SIG-M5 treated with dmso at 0.1 percent for 504 hours (cell line): ENCODE data around the gene CNTNAP2.

Experiments
- DNase-seq: peaks from one replicate; lab custom pipeline; 2025; ENCODE audit not compliant: unreplicated experiment; lab: John Stamatoyannopoulos, UW

Gene CNTNAP2

DNA sequence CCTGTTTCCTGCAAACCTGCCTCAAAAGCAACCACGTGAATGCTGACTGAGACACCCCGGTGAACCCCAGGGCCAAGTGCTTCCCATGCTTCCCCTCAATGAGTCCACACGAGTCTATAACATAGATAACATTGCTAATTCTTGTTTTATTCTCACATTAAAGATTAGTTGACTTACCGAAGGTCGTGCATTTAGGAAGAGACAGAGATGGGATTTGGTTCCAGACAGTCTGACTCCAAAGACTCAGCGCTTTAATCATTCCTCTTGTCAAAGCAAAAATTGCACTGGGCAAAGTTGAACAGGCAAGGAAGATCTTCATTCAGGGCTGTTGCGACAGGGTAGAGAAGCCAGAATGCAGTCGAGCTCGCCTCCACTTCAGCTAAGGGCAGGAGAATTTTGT, 2038.4 kb downstream of the CNTNAP2 start:
- no peak for DNase-seq

DNA sequence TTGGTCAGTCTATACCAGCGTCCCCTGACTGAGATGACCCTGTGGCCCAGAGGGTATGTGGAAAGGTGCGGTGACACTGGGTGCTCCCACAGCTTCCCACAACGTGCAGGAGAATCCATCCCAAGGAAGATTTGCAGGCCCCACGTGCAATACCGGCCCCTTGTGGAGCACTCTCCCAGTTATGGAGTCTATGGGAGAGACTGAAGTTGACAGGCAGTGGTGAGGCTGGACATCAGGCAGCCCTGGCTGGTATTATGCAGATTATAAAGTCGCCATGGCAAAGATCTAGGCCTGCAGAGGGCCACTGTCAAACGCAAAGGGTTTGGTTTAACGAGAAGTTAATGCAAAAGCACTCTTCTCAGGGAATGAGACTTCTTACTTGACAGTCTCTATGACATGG, 2039.2 kb downstream of the CNTNAP2 start:
- no peak for DNase-seq

DNA sequence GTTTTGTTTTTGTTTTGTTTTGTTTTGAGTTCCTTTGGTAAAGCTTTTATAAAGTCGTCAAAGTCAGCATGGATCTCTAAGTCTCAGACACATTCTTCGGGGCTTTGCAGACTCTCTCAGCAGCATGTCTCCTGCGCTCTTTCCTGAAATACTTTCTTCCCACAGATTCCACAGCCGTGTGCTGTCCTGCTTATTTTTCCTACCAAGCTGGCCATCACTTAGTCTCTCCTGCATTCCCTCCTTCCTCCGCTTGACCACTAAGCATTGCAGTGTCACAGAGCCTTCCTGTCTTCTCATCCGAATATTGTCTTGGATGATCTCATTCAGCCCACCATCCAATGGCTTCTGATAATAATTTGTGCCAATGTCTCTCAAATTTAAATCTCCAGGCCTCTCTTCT, 2039.6 kb downstream of the CNTNAP2 start:
- DNase-seq: no peak

DNA sequence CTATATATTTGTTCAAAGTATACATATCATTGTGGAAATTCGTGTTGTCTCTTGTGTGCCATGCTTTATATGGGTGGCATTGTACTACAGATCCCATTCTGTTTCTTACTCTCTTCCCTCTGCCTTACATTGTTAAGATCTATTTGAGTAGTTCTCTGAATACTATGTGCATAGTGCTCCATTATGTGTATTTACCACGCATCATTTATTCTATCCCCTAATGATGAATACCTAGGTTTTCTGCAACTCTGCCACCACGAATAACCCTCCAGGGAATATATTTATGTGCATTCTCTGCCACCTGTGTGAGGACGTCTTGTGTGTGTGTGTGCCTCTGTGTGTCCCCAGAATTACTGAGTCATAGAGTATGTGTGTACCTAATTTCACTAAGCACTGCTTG, 2042.7 kb downstream of the CNTNAP2 start:
- no peak for DNase-seq

DNA sequence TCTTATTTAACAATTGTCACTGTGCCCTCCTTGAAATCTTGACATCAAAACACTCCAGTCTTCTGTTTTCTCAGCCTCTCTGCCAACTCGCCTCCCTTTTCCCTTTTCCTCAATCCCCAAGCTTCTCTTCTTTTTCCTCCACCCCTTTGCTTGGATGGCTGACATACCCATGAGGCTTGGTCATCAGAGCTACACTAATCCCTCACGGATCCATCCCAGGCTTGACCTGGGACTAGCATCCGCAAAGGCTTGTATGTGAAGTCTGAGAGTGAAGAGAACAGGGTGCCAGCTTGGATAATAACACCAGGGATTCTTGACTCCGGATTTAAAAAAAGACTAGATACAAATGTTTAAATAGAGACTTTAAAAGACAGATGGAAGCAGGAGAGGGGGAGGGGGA, 2045.2 kb downstream of the CNTNAP2 start:
- DNase-seq: no peak

DNA sequence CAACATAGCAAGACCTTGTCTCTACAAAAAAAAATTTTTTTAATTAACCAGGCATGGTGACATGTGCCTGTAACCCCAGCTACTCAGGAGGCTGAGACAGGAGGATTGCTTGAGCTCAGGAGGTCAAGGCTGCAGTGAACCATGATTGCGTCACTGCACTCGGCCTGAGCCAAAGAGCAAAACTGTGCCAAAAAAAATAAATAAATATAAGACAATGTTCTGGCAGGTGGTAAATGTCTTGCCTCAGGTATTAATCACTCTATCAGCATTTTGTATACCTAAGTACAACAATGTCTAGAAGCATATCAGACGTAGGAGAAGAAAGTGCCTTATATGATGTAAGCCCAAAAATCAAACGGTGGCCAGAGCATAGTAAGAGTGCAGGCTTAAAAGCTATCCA, 2046.2 kb downstream of the CNTNAP2 start:
- DNase-seq: no peak

DNA sequence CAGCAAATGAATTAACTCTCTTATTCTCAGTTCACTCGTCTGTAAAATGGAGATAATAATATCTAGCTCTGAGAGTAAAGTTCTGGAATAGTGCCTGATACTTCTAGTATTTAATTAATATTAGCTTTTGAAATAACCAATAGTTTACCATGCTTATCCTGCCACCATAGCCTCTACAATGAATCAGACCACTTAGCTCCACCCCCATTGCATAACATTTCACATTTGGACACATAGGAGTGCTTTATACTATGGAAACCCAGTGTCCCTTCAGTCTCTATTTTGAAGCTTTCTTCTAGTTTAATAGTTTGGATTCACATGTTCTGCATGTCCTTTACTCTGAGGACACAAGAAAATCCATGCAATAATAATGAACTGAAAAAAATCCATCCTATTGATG, 2046.6 kb downstream of the CNTNAP2 start:
- no peak for DNase-seq

DNA sequence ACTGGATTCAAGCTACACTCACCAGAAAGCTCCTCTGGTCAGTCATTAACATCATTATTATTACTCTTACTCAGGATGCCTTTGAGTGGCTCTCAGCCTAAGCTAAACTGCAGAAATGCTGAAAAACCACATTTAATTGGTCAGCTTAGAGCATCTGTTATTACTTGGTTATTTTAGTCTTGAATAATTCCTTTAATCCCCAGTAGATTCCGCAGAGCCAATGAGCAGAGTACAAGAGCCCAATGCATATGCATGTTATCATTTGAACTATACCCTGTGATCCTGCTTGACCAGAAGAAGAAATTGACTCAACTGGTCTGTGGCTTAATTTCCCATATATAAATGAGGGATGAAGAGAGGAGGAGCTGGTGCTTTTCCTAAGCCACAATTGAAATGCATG, 2056.3 kb downstream of the CNTNAP2 start:
- no peak for DNase-seq

DNA sequence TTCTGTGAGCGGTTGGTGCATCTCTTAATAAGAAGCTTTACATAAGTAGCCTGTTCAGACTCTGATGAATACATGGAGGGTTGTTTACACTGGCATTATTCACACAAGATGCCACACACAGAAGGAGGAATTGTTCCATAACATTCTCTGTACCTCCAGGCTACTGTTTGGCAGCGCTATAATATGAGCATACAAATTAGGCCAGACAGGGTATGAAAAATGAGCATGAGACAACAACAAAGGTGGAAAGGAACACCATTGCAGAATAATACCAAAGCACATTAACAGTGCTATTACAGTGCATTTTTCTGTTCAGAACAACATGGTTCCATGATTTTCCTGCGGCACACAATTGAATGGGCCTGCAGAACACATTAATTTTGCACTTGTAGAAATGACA, 2056.8 kb downstream of the CNTNAP2 start:
- no peak for DNase-seq

DNA sequence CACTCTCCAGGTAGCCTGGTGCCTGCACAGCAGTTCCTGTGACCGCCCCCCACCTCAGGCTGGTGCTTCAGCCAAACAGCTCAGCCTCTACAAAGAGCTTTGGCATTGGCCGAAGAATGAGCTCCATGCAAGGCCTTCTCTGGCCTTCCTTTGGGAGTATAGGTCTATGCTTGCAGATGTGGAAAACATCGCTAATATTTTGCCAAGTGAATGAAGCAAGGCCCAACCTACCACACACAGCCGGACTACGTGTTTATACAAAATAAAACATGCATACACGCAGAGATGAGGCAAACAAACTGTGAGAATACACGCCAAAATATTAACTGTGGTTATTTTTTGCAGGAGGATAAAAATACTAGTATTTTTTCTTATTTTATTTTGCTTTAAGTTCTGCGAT, 2057.8 kb downstream of the CNTNAP2 start:
- DNase-seq: no peak

DNA sequence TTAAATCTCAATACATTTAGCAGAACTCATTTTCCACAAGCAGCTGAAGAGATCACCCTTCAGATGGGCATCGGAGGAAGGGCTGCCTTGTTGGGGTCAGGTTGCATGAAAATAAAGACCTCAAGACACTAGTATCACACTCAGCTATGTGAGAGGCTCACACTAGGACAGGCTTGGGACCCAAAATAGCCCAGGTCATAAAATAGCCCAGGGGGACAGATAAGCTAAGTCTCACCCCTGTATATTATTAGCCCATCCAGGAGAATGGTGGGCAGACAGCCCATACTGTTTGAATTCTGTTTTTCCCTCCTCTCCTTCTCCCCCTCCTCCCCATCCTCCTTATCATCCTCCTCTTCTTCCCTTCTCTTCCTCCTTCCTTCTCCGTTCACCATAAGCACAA, 2058.9 kb downstream of the CNTNAP2 start:
- no peak for DNase-seq

DNA sequence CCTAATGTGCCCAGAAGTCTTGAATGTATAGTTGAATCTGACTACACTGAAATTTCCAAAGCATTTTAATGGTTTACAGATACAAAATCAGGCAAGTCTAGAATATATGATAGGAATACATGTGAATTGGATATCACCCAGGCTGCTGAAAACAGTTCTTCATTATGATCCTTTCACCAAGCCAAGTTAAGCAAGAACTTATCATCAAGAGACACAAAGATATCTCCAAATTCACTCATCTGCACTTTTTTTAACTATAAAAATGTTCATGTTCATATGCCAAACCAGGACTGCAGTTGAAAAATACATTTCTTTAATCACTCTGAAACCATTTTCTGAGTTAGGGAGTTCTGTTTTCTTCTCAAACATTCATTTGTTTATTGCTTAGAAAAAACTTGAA, 2061.4 kb downstream of the CNTNAP2 start:
- no peak for DNase-seq

DNA sequence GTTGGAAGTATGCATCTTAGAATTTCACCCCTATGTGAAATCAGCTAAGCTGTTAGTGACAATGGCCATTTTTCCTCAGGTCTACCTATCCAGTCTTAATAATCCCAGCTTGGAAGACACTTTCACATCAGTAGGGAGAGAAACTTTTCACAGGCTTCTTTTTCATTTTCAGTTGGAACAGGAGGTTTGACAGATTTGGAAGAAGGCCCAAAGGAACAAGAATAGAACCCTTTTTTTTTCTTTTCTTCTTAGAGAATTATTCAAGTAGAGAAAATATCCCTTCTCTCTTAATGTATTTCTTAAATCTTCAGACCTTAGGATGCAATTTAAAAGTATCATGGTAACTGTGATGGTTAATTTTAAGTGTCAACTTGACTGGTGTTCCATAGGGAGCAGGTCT, 2063.5 kb downstream of the CNTNAP2 start:
- DNase-seq: no peak

DNA sequence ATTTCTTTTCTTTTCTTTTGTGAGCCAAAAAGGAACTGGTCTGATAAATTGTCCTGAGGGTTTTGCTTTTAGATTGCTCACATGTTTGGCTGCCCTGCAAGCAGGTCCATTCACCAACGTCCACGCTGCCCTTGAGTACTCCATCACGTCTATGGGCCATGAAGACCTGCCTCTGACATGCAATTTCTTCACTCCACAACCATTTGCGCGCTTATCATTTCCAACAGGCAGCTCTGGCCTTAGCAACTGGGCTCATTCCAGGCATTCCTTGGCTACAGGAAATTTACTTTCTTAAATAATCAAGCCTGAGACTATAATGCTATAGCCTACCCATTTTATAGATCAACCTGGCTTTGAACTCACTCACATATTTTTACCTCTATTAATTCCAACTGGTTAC, 2065.7 kb downstream of the CNTNAP2 start:
- no peak for DNase-seq

DNA sequence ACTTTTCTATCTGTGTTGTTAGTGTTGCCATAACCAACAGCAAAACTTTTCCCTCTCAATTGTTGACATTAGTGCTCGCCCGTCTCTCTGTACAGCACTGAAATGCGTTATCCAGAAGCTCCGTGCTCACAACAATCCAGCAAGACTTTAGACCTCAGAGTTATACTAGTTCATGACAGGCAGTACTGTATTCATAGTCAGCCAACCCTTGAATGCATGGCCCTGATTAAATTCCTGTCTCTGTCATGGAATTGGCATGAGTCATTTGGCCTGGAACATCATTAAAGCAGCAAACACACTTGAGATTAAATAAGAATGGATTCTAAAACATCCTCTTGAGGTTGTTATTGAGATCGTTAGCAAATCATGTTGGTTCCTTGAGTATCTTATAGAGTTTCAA, 2068.4 kb downstream of the CNTNAP2 start:
- DNase-seq: no peak

DNA sequence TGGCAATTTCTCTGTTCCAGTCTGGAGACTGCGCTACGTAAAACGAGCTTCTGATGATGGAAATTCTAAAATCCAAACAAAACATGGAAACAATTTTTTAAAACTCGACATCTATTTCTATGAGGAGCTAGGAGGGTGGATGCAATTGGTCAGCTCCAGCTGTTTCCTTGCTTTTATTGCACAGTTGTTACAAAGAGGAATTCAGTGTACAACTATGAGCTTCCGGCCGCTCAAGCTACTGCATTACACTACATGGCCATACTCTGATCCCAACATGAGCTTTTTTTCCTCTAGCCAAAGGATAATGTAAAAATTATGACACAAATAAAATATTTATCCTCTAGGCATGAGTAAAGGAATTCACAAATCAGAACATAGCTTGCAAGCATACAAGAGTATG, 2070.9 kb downstream of the CNTNAP2 start:
- DNase-seq: no peak

DNA sequence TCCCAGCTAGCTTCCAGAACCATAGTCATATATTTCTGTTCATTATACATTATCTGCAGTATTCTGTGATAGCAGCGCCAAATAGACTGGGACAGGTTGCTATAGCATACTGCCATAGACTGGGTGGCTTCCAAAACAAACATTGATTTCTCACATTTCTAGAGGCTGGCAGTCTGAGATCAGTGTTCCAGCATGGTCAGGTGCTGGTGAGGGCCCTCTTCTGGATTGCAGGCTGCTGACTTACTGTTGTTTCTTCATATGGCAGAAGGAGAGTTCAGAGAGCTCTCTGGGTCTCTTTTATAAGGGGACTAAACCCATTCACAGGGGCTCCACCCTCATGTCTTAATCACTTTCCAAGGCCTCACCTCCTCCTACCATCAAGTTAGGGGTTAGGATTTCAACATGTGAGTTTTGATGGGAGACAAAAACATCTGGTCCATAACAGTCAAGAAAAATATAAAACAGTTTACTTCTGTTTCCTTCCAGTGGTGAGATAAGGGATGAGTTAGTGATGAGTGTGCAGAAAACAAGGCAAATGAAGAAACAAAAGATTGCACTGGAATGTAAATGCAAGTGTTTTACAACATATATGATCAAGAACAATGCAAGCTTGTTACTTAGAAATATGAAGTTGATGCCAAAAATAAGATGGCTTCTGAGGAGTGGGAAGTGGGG, 2074.9 kb downstream of the CNTNAP2 start:
- DNase-seq: no peak

DNA sequence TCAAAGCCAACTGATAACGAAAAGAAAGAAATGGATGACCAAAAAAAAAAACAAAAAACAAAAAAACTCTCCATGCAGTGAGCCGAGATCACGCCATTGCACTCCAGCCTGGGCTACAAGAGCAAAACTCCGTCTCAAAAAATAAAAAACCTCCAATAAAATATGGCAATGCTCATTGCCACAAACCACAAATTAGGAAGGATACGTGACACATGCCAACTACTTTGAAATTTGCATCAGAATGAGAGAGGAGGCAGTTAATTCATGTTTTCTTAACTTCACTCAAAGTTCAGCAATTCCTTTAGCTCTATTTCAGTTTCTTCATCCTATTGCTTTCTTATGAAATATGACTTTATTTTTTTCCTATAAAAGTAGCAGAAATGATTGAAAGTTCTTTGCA, 2075.9 kb downstream of the CNTNAP2 start:
- no peak for DNase-seq

DNA sequence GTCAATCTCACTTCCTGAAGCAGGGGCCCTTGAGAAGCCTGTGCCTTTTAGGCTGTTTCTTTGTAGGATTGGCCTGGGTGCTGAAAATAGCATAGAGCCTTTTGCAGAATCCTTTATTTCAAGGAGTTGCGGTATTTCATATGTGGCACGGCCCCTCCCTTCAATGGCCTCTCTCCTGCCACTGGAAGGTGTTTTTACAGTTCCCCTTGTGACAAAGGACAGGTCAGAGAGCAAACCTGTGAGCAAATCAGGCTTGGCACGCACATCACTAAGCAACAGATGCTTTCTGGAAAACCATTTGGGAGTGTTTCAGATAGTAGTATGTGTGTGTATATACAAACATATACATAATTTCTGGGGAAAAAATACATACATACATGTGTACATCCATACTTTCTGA, 2085.4 kb downstream of the CNTNAP2 start:
- DNase-seq: no peak

DNA sequence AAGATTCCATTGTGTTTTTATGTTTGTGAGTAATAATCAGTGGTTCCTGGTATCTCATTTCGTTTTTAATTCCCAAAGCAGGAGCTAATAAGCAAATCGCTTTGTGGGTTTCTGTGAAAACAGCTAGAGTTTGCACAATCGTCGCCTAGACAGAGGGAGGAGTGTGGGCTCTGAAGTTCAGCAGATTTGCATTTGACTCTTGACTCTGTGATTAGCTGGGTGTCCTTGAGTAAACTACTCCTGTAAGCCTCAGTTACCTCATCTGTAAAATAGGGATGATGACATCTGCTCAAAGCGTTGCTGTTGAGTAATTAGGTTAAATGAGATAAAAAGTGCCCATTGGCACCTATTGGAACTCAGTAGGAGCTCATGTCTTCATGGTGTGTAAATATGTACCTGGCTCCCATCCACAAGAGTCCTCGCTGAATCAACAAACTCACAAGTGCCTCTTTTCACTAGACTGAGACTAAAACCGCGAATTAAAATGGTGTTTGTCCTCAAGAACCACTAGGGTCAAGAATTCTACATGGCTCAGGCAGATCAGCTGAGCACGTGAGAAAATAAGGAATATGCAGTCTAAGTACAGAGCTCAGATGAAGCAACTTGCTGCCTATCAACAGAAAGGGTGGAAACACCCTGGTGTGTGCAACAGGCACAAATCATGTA, 2088.2 kb downstream of the CNTNAP2 start:
- DNase-seq: no peak

DNA sequence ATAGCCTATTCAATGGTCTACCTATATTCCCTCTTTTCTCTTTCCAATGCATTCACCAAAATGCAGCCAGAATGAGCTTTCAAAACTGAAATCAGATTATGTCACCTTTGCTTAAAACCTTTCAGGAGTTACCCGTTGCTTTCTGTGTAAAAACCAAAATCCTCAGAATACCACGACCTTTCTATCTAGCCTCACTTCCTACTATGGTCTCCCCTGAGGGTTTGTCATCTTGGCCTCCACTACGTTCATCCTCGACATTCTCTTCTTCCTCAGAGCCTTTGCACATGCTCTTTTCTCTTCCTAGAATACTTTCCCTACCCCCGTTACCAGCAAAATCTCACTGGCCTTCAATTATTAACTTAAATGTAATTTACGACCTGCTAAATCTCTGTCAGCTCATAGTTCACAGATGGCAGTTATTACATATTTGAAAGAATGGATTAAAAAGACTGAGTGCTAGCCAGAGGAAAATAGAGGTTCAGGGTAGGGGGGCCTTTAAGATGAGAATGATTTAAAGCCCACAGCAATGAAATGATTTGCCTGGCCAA, 2093.1 kb downstream of the CNTNAP2 start:
- DNase-seq: no peak

DNA sequence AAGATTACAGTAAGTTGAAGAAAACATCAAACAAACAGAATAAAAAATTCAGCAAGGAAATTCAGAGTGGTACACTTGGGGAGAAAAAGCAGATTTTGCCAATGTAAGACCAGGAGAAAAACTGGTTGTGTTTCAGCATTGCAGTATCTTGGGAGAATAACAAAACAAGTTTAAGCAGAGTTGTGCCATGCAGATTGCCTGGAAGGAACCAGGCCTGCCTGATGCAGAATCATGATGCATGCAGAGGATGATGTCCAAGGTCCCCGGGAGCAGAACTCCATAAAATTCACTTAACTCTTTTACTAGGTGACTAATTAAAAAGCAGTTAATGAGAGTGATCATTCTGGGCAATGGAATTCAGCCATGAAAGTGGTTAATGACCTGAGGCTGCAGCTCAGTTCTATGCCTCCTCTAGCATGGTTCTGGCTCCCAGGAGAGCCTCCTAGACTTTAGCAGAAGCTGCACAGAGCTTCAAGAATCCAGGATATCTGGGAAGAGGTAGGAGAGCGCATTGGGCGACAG, 2094.3 kb downstream of the CNTNAP2 start:
- no peak for DNase-seq

DNA sequence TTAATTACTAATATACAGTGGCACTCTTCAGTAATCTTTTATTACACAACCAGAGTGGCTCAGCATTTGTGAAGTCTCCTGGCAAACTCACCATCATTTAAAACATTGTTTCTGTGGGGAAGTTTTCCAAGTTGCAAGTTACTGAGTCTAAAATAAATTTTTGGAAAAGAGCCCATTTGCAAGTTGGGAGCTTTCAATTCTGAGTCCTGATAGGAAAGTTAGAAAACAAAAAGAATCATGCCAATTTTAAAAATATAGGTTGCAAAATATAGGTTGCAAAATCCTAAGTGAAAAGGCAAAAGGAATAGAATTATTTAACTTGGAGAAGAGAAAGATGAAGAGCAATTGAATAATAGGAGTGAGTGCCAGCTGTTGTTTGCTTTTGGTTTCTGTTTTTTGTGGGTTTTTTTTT, 2095.1 kb downstream of the CNTNAP2 start:
- no peak for DNase-seq
